HEK293T (cell line): Measurements from ENCODE around the gene HOXC9.
A peak's percentile ranks its signal among the peaks of the same experiment; 100 is the strongest.

Source experiments
- CTCF ChIA-PET: fragments of 350-600 bp; formaldehyde crosslinking; extraction: SDS; loops from one replicate; lab custom pipeline; 2021; ENCODE audit warnings: antibody characterized with exemption, inconsistent platforms; lab: Yijun Ruan, JAX
- POLR2A ChIA-PET: fragments of 350-600 bp; formaldehyde crosslinking; extraction: SDS; loops from one replicate; lab custom pipeline; 2020; ENCODE audit warnings: antibody characterized with exemption, inconsistent platforms; lab: Yijun Ruan, JAX
- DNase-seq: peaks from one replicate; pipeline ENCODE4 v3.0.0; 2012; ENCODE audit warnings: mixed read lengths; ENCODE audit errors: extremely low spot score
- ARNT ChIP-seq: fragments of 450-650 bp; IDR thresholded peaks from 2 replicates; pipeline ENCODE4 v1.6.1; 2017; ENCODE audit warnings: mild to moderate bottlenecking
- BHLHE40 ChIP-seq: fragments of 450-650 bp; IDR thresholded peaks from 2 replicates; pipeline ENCODE4 v1.6.1; 2016; ENCODE audit warnings: mild to moderate bottlenecking, moderate library complexity, borderline replicate concordance
- CTBP1 ChIP-seq: fragments of 450-650 bp; IDR thresholded peaks from 2 replicates; pipeline ENCODE4 v1.6.1; 2016; ENCODE audit warnings: borderline replicate concordance
- ELF4 ChIP-seq: fragments of 450-650 bp; IDR thresholded peaks from 2 replicates; pipeline ENCODE4 v1.6.1; 2017; ENCODE audit warnings: antibody characterized with exemption
- FOXA1 ChIP-seq: fragments of 450-650 bp; IDR thresholded peaks from 2 replicates; pipeline ENCODE4 v1.6.1; 2016; ENCODE audit warnings: mild to moderate bottlenecking
- FOXK2 ChIP-seq: fragments of 450-650 bp; IDR thresholded peaks from 2 replicates; pipeline ENCODE4 v1.6.1; 2016; ENCODE audit warnings: mild to moderate bottlenecking
- FOXM1 ChIP-seq: fragments of 450-650 bp; IDR thresholded peaks from 2 replicates; pipeline ENCODE4 v1.6.1; 2017; ENCODE audit warnings: mild to moderate bottlenecking, borderline replicate concordance
- HDGF ChIP-seq: fragments of 450-650 bp; IDR thresholded peaks from 2 replicates; pipeline ENCODE4 v1.6.1; 2017; ENCODE audit warnings: antibody characterized with exemption, borderline replicate concordance
- L3MBTL2 ChIP-seq: fragments of 450-650 bp; conservative IDR thresholded peaks from 2 replicates; pipeline ENCODE4 v1.6.1; 2016; ENCODE audit warnings: mild to moderate bottlenecking
- LEF1 ChIP-seq: fragments of 450-650 bp; IDR thresholded peaks from 2 replicates; pipeline ENCODE4 v1.6.1; 2017; ENCODE audit warnings: mild to moderate bottlenecking, borderline replicate concordance
- PKNOX1 ChIP-seq: fragments of 450-650 bp; IDR thresholded peaks from 2 replicates; pipeline ENCODE4 v1.6.1; 2016
- SP1 ChIP-seq: fragments of 450-650 bp; IDR thresholded peaks from 2 replicates; pipeline ENCODE4 v1.6.1; 2017
- SUZ12 ChIP-seq: fragments of 450-650 bp; IDR thresholded peaks from 2 replicates; pipeline ENCODE4 v1.6.1; 2016; ENCODE audit warnings: mild to moderate bottlenecking
- TARDBP ChIP-seq: fragments of 450-650 bp; IDR thresholded peaks from 2 replicates; pipeline ENCODE4 v1.6.1; 2016
- ZNF384 ChIP-seq: fragments of 450-650 bp; IDR thresholded peaks from 2 replicates; pipeline ENCODE4 v1.6.1; 2016

HOXC9 gene

GRCh38 chr12:54010053-54010971 is 10.4 kb downstream of the HOXC9 start:
- peak; percentile 88 for TF ChIP-seq PKNOX1
- TF ChIP-seq CTBP1: peak; percentile 56; the same call in 1 of the 2 replicates
- no peak for TF ChIP-seq TARDBP
- TF ChIP-seq ZNF384: no peak
- ChIA-PET CTCF (interaction anchor here (2.2 kb wide), 1 partner anchor 197 kb away, joined by 14 read pairs; no protein-coding TSS in a partner anchor), POLR2A (interaction anchor here (1.2 kb wide), 2 partner anchors 16 to 28 kb away, joined by 3 to 4 read pairs; no protein-coding TSS in a partner anchor)
- no peak for DNase-seq

GRCh38 chr12:54010972-54011664 is 11.2 kb downstream of the HOXC9 start:
- POLR2A ChIA-PET: interaction anchor here (1.2 kb wide), 2 partner anchors 15 to 27 kb away, joined by 3 to 4 read pairs; no protein-coding TSS in a partner anchor
- CTCF ChIA-PET: no interaction called here
- no peak for DNase-seq
- TF ChIP-seq PKNOX1 (peak; percentile 88), ARNT (no peak)

- ChIA-PET POLR2A (interaction anchor here (1.2 kb wide), 1 partner anchor 14 kb away, joined by 4 read pairs; no protein-coding TSS in a partner anchor), CTCF (interaction anchor here (0.6 to 0.8 kb wide), 3 partner anchors 10 to 161 kb away, joined by 3 to 4 read pairs (median 3); no protein-coding TSS in a partner anchor)
- TF ChIP-seq HDGF: no peak
- no peak for TF ChIP-seq SUZ12
- TF ChIP-seq FOXM1: no peak
- TF ChIP-seq BHLHE40: no peak
- no peak for TF ChIP-seq L3MBTL2
- no peak for TF ChIP-seq CTBP1
- TF ChIP-seq TARDBP: no peak
- no peak for DNase-seq
These were observed 11.9 kb downstream of the HOXC9 start for GRCh38 chr12:54011665-54012532.

GRCh38 chr12:54012631-54013409 is 12.9 kb downstream of the HOXC9 start:
- ChIA-PET CTCF (interaction anchor here (0.6 to 1.4 kb wide), 5 partner anchors 9 to 160 kb away, joined by 3 to 7 read pairs (median 3); partner anchors contain the start of genes HOXC5 and HOXC9), POLR2A (interaction anchor here (0.9 to 1.4 kb wide), 2 partner anchors 14 to 25 kb away, joined by 3 read pairs; no protein-coding TSS in a partner anchor)
- DNase-seq: no peak
- TF ChIP-seq FOXA1: no peak
- TF ChIP-seq FOXM1: no peak
- no peak for TF ChIP-seq LEF1
- no peak for TF ChIP-seq ARNT
- no peak for TF ChIP-seq CTBP1
- TF ChIP-seq BHLHE40: no peak
- TF ChIP-seq HDGF: no peak
- no peak for TF ChIP-seq ELF4
- TF ChIP-seq FOXK2: no peak
- no peak for TF ChIP-seq TARDBP
- TF ChIP-seq PKNOX1: no peak
- no peak for TF ChIP-seq SUZ12

- TF ChIP-seq FOXA1 (no peak), L3MBTL2 (no peak), ARNT (no peak), HDGF (no peak), ZNF384 (no peak), SP1 (no peak), TARDBP (no peak), FOXM1 (no peak), CTBP1 (no peak)
- no peak for DNase-seq
- POLR2A ChIA-PET: interaction anchor here (1.0 to 1.4 kb wide), 4 partner anchors 8 to 266 kb away, joined by 3 read pairs; partner anchors contain the start of gene HNRNPA1
- CTCF ChIA-PET: interaction anchor here (1.4 kb wide), 1 partner anchor 18 kb away, joined by 7 read pairs; the partner anchor contains the start of gene HOXC5
These were observed 14.5 kb downstream of the HOXC9 start for GRCh38 chr12:54014377-54015017.
